ENCODE data around the gene MORC1.

The MORC1 gene

DNA sequence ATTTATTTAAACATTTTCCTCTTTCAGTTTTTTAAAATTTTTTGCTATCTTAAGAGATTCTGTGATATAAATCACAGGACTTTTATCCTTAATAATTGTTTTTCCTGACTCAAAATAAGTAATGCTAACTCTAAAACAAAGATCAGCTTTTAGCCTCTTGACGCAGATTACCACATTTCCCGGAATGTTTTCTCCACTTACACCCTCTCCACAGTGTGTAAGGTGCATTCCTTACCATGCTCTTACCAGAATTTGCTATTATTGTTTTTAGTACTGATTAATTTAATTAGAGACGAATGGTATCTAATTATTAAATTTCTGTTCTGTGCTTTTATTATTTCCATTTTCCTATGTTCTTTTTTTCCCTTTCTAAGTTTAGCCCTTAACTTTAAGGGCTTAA, 199.1 kb downstream of the MORC1 start:
- H3K4me3 ChIP-seq (ENCODE audit: low read depth, low read length): no peak overlapping the region
- TF ChIP-seq, protein P1, sequence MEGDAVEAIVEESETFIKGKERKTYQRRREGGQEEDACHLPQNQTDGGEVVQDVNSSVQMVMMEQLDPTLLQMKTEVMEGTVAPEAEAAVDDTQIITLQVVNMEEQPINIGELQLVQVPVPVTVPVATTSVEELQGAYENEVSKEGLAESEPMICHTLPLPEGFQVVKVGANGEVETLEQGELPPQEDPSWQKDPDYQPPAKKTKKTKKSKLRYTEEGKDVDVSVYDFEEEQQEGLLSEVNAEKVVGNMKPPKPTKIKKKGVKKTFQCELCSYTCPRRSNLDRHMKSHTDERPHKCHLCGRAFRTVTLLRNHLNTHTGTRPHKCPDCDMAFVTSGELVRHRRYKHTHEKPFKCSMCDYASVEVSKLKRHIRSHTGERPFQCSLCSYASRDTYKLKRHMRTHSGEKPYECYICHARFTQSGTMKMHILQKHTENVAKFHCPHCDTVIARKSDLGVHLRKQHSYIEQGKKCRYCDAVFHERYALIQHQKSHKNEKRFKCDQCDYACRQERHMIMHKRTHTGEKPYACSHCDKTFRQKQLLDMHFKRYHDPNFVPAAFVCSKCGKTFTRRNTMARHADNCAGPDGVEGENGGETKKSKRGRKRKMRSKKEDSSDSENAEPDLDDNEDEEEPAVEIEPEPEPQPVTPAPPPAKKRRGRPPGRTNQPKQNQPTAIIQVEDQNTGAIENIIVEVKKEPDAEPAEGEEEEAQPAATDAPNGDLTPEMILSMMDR (conservative IDR thresholded peaks at IDR 0.05; ENCODE audit: low read depth, low read length): no peak
- DNase-seq (ENCODE audit: low read depth): no peak

- DNase-seq (ENCODE audit: low read depth): peak; percentile 83
- TF ChIP-seq, protein P1 (conservative IDR thresholded peaks at IDR 0.05; ENCODE audit: low read depth, low read length): peak; percentile 95
- no peak overlapping the region for H3K4me3 ChIP-seq (ENCODE audit: low read depth, low read length)
Observed at GRCh38 chr3:108914774-108915641, 202.9 kb downstream of the MORC1 start.

DNA sequence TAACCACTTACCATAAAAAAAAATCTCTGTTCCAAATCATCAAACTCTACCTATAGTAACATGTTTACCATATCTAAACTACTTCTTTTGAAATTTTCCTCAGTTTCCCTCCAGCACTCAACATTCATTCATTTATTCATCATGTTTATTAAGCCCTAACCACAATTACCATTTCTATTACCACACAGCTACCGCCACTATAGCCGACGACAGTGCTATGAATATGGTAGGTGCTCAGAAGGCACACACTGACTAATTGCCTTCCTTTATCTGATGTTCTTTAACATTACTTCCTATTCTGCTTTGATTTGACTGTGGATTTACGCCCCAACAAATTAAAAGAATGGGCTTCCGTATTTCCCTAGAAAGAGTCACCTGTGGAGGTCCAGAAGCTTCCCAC, 208.1 kb downstream of the MORC1 start:
- TF ChIP-seq, protein P1 (conservative IDR thresholded peaks at IDR 0.05; ENCODE audit: low read depth, low read length): no peak
- H3K4me3 ChIP-seq (ENCODE audit: low read depth, low read length): no peak overlapping the region
- DNase-seq (ENCODE audit: low read depth): no peak

Data from choroid plexus epithelial cell (primary cell).